T1000 (cell line): ENCODE measurements around the gene CEACAM16.

Source experiments
- DNase-seq: peaks from one replicate; lab custom pipeline; 2025; ENCODE audit warnings: mixed read lengths; lab: John Stamatoyannopoulos, UW

Gene CEACAM16

GRCh38 chr19:44746616-44746945 lies 47.6 kb downstream of the CEACAM16 start:
- no peak for DNase-seq

DNA sequence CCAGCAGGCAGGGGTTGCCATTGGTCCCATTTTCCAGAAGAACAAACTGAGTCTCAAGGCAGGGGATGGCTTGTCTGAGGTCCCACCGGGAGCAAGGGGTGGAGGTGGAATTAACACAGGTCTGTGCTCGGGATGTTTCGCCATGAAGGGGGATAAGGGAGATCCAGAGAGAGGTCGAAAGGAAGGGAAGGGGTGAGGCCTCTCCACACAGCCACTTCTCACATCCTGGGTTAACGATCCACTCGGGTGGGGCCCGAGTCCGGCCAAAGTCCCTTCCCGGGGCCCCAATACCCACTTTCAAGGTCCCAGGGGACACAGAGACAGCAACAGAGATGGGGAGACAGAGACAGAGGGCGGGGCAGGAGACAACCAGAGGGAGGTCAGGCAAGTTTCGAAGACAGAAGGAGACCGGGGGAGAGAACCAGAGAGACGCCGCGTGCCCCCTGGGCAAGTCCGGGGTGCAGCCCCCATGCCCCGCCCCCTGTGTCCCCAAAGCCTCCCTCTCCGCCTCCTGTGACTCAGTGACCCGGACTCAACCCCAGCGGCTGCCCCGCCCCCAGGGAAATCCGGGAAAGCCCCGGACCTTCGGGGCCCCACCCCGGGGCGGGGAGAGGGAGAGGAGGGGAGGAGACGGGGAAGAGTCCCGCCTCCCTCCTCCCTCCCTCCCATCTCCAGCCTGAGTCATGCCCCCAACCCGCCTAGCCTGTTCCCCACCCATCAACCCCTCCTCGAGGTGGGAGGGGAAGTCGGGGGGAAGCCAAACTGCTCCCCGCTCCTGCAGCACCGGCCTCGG lies 48.2 kb downstream of the CEACAM16 start:
- DNase-seq = peak; percentile 91

- DNase-seq = peak; percentile 61
These were observed 48.9 kb downstream of the CEACAM16 start for GRCh38 chr19:44747739-44748425.

- peak; percentile 60 for DNase-seq
These were observed 49.7 kb downstream of the CEACAM16 start, which contains the start of gene BCL3 for GRCh38 chr19:44748426-44749254. Gene BCL3 (plus strand): TSS chr19:44748708. CDS start chr19:44748791, 83 bp downstream.

GRCh38 chr19:44749292-44749691 lies 50.3 kb downstream of the CEACAM16 start:
- DNase-seq = no peak

DNA sequence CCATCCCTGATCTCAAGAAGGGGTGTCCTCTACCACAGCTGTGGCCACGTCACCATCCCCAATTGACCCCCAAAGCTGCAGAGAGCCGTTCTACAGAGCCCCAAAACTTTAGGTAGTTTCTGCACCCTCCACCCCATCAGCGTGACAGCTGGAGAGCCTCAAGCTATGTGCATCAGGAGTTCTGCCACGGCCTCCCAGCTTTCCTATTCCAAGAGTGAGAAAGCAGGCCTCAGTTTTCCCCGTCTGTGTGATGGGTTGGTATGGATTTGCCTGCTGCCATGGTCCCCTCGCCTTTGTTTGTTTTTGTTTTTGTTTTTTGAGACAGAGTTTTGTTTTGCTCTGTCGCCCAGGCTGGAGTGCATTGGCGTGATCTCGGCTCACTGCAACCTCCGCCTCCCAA lies 51.0 kb downstream of the CEACAM16 start:
- DNase-seq = no peak

DNA sequence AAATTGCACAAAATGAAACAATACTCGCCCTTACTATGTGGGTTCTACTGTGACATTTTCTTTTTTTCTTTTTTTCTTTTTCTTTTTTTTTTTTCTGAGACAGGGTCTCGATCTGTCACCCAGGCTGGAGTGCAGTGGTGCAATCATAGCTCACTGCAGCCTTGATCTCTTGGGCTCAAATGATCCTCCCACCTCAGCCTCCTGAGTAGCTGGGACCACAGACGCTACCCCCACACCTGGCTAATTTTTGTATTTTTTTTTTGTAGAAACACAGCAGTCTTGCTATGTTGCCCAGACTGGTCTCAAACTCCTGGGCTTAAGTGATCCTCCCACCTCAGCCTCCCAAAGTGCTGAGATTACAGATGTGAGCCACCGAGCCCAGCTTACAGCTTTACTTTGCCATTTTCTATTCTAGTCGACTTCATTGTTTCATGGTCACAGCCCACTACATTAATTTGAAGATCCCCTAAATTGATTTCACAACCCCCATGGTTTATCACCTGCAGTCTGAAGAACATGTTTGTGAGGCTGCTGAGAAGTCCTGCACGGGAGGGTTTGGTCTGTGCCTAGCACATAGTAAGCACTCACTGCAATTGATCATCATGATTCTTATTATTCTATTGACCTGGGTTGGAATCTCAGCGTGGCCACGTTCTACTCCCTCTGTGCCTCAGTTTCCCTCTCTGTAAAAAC lies 53.3 kb downstream of the CEACAM16 start:
- no peak for DNase-seq

DNA sequence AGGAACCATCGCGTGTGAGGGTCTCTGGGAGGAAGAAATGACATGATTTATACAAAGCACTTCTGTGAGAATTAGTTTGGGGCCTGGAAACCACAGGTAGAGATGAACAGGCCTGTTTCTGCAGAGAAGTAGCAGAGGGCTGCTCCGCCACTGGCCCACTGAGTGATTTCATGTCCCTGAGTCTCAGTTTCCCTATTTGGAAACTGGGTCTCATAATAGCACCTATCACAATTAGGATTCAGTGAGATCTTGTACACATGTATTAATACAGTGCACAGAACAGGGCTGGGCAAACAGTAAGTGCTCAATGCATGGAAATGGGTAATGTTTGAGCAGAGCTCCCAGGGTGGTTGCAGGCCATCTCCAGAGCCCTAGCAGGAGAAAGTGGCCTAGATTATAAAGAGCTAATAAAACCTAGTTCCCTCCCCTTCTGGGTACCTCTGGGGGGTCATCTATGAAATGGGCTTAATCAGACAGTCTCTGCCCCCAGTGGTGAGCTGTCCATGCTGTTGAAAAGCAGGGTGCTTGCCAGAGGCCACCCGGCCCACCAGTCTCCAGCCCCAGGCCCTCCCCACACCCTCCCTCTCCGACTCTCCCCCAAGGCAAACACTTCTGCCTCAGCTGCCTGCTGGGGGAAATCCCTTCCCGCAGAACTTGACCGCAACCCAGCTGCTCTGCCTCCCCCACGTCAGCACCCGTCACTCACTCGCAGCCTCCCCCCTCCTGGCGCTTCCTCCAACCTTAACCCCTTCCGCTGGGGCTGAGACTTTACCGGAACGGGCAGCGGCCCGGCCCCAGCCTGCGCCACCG lies 54.1 kb downstream of the CEACAM16 start:
- DNase-seq = peak; percentile 88

GRCh38 chr19:44753626-44753931 lies 54.6 kb downstream of the CEACAM16 start:
- no peak for DNase-seq

- peak; percentile 41 for DNase-seq
These were observed 55.2 kb downstream of the CEACAM16 start for GRCh38 chr19:44753932-44754749.

GRCh38 chr19:44754750-44755080 lies 55.8 kb downstream of the CEACAM16 start:
- no peak for DNase-seq

DNA sequence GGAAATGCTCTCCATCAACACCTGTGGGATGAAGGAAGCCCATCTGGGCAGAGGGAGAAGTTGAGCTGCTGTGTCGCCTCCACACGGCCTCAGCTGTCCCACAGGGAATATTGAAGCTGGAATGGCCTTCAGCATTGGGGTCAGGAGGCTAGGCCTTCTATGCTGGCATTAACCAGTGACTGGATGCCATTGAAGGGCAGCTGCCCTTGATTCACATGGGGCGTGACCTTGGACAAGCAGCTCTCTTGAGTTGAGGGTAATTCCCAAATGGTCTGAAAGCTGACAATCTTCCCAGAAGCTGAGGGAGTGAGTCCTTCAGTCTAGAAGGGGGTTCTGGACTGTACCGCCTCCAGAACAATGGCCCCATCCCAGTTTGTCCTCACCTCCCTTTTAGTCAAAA lies 56.3 kb downstream of the CEACAM16 start:
- no peak for DNase-seq

GRCh38 chr19:44756089-44756562 lies 57.2 kb downstream of the CEACAM16 start:
- DNase-seq = no peak

DNA sequence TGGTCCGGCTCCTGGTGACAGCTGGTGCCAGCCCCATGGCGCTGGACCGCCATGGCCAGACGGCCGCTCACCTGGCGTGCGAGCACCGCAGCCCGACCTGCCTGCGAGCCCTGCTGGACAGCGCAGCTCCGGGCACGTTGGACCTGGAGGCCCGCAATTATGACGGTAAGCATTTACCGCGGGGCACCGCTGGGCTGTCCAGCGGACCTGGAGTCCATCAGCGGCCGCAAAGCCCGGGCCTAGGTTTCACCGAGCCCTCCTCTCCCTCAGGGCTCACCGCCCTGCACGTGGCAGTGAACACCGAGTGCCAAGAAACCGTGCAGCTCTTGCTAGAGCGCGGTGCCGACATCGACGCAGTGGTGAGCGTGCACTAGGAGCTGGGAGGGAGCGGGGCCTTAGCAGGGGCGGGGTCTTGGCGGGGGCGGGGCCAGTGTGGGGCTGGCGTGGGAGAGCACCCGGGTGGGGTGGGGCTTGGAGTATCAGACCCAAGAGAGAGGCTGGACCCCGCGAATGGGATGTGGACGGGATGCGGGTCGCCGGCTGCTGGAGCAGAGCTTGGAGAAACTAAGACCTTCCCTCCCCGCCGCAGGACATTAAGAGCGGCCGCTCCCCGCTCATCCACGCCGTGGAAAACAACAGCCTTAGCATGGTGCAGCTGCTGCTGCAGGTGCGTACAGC lies 58.2 kb downstream of the CEACAM16 start:
- DNase-seq = no peak

- no peak for DNase-seq
These were observed 59.0 kb downstream of the CEACAM16 start for GRCh38 chr19:44757735-44758505.

DNA sequence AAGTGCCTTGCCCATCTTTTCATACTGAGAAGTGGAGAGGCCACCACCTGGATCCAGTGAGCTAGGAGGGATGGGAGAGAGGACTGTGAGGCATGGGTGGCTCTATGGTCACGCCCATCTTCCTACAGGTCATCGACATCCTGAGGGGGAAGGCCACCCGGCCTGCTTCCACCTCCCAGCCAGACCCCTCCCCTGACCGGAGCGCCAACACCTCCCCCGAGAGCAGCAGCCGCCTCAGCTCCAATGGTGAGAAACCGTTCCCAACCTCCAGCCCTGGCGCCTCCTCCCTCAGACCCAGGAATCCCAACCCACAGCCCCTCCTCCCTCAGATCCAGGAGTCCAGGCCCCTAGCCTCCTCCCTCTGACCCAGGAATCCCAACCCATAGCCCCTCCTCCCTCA lies 59.6 kb downstream of the CEACAM16 start:
- DNase-seq = no peak

DNA sequence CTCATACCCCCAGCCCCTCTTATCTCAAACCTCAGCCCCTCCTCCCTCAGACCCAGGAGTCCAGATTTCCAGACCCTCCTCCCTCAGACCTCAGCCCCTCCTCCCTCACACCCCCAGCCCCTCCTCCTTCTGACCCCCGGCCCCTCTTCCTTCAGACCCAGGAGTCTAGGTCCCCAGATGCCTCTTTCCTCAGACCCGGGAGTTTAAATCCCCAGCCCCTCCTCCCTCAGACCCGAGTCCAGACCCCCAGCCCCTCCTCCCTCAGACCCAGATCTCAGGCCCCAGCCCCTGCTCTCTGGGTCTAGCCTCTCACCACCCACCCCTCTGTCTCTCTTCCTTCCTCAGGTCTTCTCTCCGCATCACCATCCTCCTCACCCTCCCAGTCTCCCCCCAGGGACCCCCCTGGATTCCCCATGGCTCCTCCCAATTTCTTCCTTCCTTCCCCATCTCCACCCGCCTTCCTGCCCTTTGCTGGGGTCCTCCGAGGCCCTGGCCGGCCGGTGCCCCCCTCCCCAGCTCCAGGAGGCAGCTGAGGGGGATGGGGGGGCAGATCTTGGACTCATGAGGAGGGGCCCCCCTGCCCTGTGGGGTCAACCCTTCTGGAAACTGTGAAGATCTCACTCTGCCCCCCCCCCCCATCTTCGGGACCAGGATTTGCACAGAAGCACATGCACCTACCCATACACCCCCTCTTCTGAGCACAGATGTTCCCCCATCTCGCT lies 60.3 kb downstream of the CEACAM16 start:
- no peak for DNase-seq
